Adrenal gland (tissue), 5 donors: ENCODE data around the gene AGPAT3.

Experiments used
- POLR2A ChIP-seq, 2 donors: fragments of 450-650 bp; IDR thresholded peaks; one replicate each; pipeline ENCODE4 v1.6.1; 2017; ENCODE audit warnings: antibody characterized with exemption in 2 of 2, mild to moderate bottlenecking in 2 of 2, moderate library complexity in 1 of 2
- TF ChIP-seq, protein P1 (sequence below), 6 experiments: fragments of 450-650 bp in 4 of 6; fragments of 200-600 bp in 2 of 6; sonication (generic) in 1 of 6; IDR thresholded peaks; 1 replicate in 5 of 6; 2 replicates in 1 of 6; pipeline versions ENCODE4 v1.5.1 to v1.8.0; 2016 to 2021; ENCODE audit warnings: antibody characterized with exemption in 6 of 6, mild to moderate bottlenecking in 2 of 6, moderate library complexity in 1 of 6
- donor health status: DM: no; HTN: no; CAD: no.

DNA sequence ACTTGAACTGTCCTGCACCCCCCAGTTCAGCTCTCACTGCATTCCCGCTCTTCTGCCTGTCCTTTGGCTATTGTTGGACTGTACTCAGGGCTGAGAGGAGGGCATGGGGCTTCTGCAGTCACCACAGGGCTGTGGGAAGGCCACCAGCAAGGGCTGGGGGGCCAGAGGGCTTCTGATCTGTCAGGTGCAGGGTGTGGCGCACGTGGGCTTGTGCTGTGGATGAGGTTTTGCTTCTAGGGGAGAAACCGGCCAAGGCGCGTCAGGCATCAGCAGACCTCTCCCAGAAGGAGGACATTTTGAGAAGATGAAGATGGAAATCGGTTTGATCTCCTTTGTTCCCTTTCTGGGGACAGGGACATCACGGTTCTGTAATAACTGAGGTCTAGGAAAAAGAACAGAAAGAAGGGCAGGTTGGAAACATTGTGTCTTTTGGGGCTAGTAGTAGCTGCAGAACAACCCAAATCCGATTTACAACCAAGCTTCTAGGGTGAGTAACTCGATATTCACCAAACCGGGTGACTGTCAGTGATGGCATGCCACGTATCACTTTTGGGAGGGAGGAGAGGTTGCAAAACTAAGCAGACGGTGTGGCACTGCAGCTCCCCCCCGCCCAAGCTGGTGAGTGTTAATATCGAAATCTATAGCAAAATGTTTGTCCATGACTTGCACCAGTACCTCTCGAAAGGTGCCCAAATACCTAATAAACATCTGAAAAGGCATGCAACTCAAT is 40.9 kb downstream of the AGPAT3 start:
- TF ChIP-seq, protein P1, sequence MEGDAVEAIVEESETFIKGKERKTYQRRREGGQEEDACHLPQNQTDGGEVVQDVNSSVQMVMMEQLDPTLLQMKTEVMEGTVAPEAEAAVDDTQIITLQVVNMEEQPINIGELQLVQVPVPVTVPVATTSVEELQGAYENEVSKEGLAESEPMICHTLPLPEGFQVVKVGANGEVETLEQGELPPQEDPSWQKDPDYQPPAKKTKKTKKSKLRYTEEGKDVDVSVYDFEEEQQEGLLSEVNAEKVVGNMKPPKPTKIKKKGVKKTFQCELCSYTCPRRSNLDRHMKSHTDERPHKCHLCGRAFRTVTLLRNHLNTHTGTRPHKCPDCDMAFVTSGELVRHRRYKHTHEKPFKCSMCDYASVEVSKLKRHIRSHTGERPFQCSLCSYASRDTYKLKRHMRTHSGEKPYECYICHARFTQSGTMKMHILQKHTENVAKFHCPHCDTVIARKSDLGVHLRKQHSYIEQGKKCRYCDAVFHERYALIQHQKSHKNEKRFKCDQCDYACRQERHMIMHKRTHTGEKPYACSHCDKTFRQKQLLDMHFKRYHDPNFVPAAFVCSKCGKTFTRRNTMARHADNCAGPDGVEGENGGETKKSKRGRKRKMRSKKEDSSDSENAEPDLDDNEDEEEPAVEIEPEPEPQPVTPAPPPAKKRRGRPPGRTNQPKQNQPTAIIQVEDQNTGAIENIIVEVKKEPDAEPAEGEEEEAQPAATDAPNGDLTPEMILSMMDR (IDR thresholded peaks at IDR 0.05), result no peak
- TF ChIP-seq POLR2A (IDR thresholded peaks at IDR 0.05), result no peak
